ENCODE measurements around the gene GRHL1. TPM values are rescaled to one million over a fixed set of nuclear protein-coding genes. Genes with fewer than 3 reads are reported as not detected.

GRHL1 gene
- total RNA-seq, 1 experiment from 2014 or later, result 0.96 TPM

GRCh38 chr2:10041711-10042110, 90.2 kb downstream of the GRHL1 start:
- POLR2A ChIA-PET, result no interaction called here
- Mint-ChIP-seq H3K4me1 (ENCODE audit: insufficient read depth, unreplicated experiment) (peaks cover 4% of the 10 kb centered on the region), H3K27ac (ENCODE audit: low read depth, unreplicated experiment) (no peak overlapping the region), H3K4me3 (ENCODE audit: unreplicated experiment) (peak overlapping the region; percentile 73), H3K9me3 (ENCODE audit: unreplicated experiment) (no peaks in the 10 kb centered on the region), H3K36me3 (ENCODE audit: insufficient read depth, unreplicated experiment) (peaks cover 12% of the 10 kb centered on the region), H3K27me3 (ENCODE audit: insufficient read depth, unreplicated experiment) (no peaks in the 10 kb centered on the region)
- no TSS peak for BruUV-seq (replicated peaks)
- no peak for DNase-seq (ENCODE audit: unreplicated experiment)
- CTCF ChIA-PET, result interaction anchor here (1.6 kb wide), 1 partner anchor 57 kb away, joined by 8 read pairs; no protein-coding TSS in a partner anchor
- intact Hi-C loops (cut with micrococcal nuclease), result loop anchor here (10.0 kb wide), 1 partner anchor 487 kb away; the partner anchor contains the start of gene ADAM17
- TF ChIP-seq, protein P1, sequence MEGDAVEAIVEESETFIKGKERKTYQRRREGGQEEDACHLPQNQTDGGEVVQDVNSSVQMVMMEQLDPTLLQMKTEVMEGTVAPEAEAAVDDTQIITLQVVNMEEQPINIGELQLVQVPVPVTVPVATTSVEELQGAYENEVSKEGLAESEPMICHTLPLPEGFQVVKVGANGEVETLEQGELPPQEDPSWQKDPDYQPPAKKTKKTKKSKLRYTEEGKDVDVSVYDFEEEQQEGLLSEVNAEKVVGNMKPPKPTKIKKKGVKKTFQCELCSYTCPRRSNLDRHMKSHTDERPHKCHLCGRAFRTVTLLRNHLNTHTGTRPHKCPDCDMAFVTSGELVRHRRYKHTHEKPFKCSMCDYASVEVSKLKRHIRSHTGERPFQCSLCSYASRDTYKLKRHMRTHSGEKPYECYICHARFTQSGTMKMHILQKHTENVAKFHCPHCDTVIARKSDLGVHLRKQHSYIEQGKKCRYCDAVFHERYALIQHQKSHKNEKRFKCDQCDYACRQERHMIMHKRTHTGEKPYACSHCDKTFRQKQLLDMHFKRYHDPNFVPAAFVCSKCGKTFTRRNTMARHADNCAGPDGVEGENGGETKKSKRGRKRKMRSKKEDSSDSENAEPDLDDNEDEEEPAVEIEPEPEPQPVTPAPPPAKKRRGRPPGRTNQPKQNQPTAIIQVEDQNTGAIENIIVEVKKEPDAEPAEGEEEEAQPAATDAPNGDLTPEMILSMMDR (IDR thresholded peaks at IDR 0.05; ENCODE audit: unreplicated experiment), result no peak

GRCh38 chr2:10042301-10043161, 91.0 kb downstream of the GRHL1 start:
- peaks cover 4% of the 10 kb centered on the region for H3K4me1 Mint-ChIP-seq (ENCODE audit: insufficient read depth, unreplicated experiment)
- BruUV-seq (replicated peaks), result no TSS peak
- no peak for DNase-seq (ENCODE audit: unreplicated experiment)
- H3K27ac Mint-ChIP-seq (ENCODE audit: low read depth, unreplicated experiment), result peak overlapping the region; percentile 75
- H3K27me3 Mint-ChIP-seq (ENCODE audit: insufficient read depth, unreplicated experiment), result no peaks in the 10 kb centered on the region
- no peaks in the 10 kb centered on the region for H3K9me3 Mint-ChIP-seq (ENCODE audit: unreplicated experiment)
- H3K4me3 Mint-ChIP-seq (ENCODE audit: unreplicated experiment), result peak overlapping the region; percentile 73
- ChIA-PET POLR2A (interaction anchor here (0.7 to 1.0 kb wide), 2 partner anchors 57 to 146 kb away, joined by 3 read pairs; no protein-coding TSS in a partner anchor), CTCF (interaction anchor here (0.6 to 1.6 kb wide), 4 partner anchors 14 to 272 kb away, joined by 3 to 8 read pairs (median 4); no protein-coding TSS in a partner anchor)
- peaks cover 12% of the 10 kb centered on the region for H3K36me3 Mint-ChIP-seq (ENCODE audit: insufficient read depth, unreplicated experiment)
- TF ChIP-seq, protein P1 (IDR thresholded peaks at IDR 0.05; ENCODE audit: unreplicated experiment), result no peak
- intact Hi-C loops (cut with micrococcal nuclease), result loop anchor here (1.0 to 10.0 kb wide), 2 partner anchors 66 to 488 kb away; partner anchors contain the start of gene ADAM17

DNA sequence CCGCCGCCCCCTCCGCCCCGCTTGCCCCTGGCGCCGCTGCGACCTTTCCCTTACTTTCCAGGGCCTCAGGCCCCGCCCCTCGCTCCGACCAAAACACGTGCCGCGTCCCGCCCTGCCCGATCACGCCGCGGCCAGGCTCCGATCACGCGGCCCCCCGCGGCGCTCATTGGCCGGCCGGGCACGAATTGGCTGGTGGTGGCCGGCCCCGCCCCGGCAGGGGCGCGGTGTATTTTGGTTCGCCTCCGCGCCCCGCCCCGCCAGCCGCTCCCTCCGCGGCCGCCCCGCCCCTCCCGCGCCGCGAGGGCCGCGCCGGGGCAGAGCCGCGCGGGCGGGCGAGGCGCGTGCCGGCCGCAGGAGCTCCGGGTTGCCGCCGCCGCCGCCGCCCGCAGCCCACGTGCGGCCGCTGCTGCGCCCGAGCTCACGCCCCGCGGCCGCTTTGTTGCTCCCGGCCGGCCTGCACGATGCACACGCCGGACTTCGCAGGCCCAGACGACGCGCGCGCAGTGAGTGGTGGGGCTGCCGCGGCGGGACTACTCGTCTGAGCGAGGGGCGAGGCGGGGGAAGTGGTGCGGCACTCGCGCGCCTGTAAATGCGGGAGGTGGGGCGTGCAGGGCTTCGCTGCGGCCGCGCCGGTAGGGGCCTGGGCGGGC, 91.9 kb downstream of the GRHL1 start, which contains the start of gene KLF11:
KLF11 (plus strand) TSS at position 295 of the 650 bp plus-strand sequence; CDS start at position 462, 167 bp downstream.
- peak within 1 kb of the TSS; percentile 73 for H3K4me3 Mint-ChIP-seq (ENCODE audit: unreplicated experiment)
- H3K4me1 Mint-ChIP-seq (ENCODE audit: insufficient read depth, unreplicated experiment), result peaks cover 4% of the 10 kb centered on the region
- no peaks in the 10 kb centered on the region for H3K27me3 Mint-ChIP-seq (ENCODE audit: insufficient read depth, unreplicated experiment)
- no peaks in the 10 kb centered on the region for H3K9me3 Mint-ChIP-seq (ENCODE audit: unreplicated experiment)
- intact Hi-C loops (cut with micrococcal nuclease), result loop anchor here (1.0 to 10.0 kb wide), 2 partner anchors 67 to 489 kb away; partner anchors contain the start of gene ADAM17
- peak; percentile 87 for DNase-seq (ENCODE audit: unreplicated experiment)
- peaks cover 21% of the 10 kb centered on the region for H3K36me3 Mint-ChIP-seq (ENCODE audit: insufficient read depth, unreplicated experiment)
- ChIA-PET CTCF (interaction anchor here (0.6 to 1.3 kb wide), 2 partner anchors 13 to 273 kb away, joined by 3 to 5 read pairs; no protein-coding TSS in a partner anchor), POLR2A (interaction anchor here (0.6 to 2.3 kb wide), 7 partner anchors 18 to 244 kb away, joined by 3 to 11 read pairs (median 3); partner anchors contain the start of gene TAF1B)
- TF ChIP-seq, protein P1 (IDR thresholded peaks at IDR 0.05; ENCODE audit: unreplicated experiment), result no peak
- peak within 1 kb of the TSS; percentile 75 for H3K27ac Mint-ChIP-seq (ENCODE audit: low read depth, unreplicated experiment)
- BruUV-seq (replicated peaks), result no TSS peak
